ENCODE results near the gene EBF3.

Gene EBF3

GRCh38 chr10:129854796-129855705 lies 109.0 kb downstream of the EBF3 start:
- intact Hi-C loops (cut with DNase I): no loop called here
- DNase-seq: peak in 1 of 42 donors; percentile 30

- intact Hi-C loops (cut with DNase I): no loop called here
- peak in 1 of 42 donors; percentile 31 for DNase-seq
These were observed 109.9 kb downstream of the EBF3 start for GRCh38 chr10:129854158-129854557.

- intact Hi-C loops (cut with DNase I): no loop called here
- no peak for DNase-seq
These were observed 110.5 kb downstream of the EBF3 start for GRCh38 chr10:129853562-129853903.

- DNase-seq: peak in 1 of 42 donors; percentile 30
- intact Hi-C loops (cut with DNase I): no loop called here
These were observed 111.1 kb downstream of the EBF3 start for GRCh38 chr10:129852829-129853561.

GRCh38 chr10:129851941-129852640 lies 112.0 kb downstream of the EBF3 start:
- intact Hi-C loops (cut with DNase I): no loop called here
- peak in 1 of 42 donors; percentile 18 for DNase-seq

- intact Hi-C loops (cut with DNase I): no loop called here
- peak in 1 of 42 donors; percentile 19 for DNase-seq
These were observed 113.3 kb downstream of the EBF3 start for GRCh38 chr10:129850790-129851189.

GRCh38 chr10:129850316-129850715 lies 113.8 kb downstream of the EBF3 start:
- peak in 1 of 42 donors; percentile 13 for DNase-seq
- intact Hi-C loops (cut with DNase I): no loop called here

- DNase-seq: peak in 1 of 42 donors; percentile 35
- intact Hi-C loops (cut with DNase I): no loop called here
These were observed 114.2 kb downstream of the EBF3 start for GRCh38 chr10:129849853-129850252.

GRCh38 chr10:129849452-129849750 lies 114.7 kb downstream of the EBF3 start:
- intact Hi-C loops (cut with DNase I): no loop called here
- DNase-seq: peak in 1 of 42 donors; percentile 21

GRCh38 chr10:129848696-129849451 lies 115.2 kb downstream of the EBF3 start:
- intact Hi-C loops (cut with DNase I): no loop called here
- peak in 1 of 42 donors; percentile 4 for DNase-seq

GRCh38 chr10:129847741-129848483 lies 116.2 kb downstream of the EBF3 start:
- peak in 2 of 42 donors; percentile 11 to 25 for DNase-seq
- intact Hi-C loops (cut with DNase I): no loop called here

GRCh38 chr10:129846991-129847391 lies 117.1 kb downstream of the EBF3 start:
- DNase-seq: peak in 2 of 42 donors; percentile 7 to 26
- intact Hi-C loops (cut with DNase I): no loop called here

GRCh38 chr10:129845111-129845753 lies 118.8 kb downstream of the EBF3 start:
- DNase-seq: no peak
- intact Hi-C loops (cut with DNase I): no loop called here

- intact Hi-C loops (cut with DNase I): no loop called here
- DNase-seq: no peak
These were observed 119.8 kb downstream of the EBF3 start for GRCh38 chr10:129844216-129844766.

GRCh38 chr10:129843702-129844101 lies 120.4 kb downstream of the EBF3 start:
- intact Hi-C loops (cut with DNase I): no loop called here
- DNase-seq: no peak

- intact Hi-C loops (cut with DNase I): no loop called here
- no peak for DNase-seq
These were observed 120.9 kb downstream of the EBF3 start for GRCh38 chr10:129843131-129843541.

- DNase-seq: peak in 1 of 42 donors; percentile 4
These were observed 122.0 kb downstream of the EBF3 start for GRCh38 chr10:129842031-129842430.

GRCh38 chr10:129841590-129841989 lies 122.5 kb downstream of the EBF3 start:
- no peak for DNase-seq
- intact Hi-C loops (cut with DNase I): no loop called here

More at GRCh38 chr10:129842031-129842430, 122.0 kb downstream of the EBF3 start:
- intact Hi-C loops (cut with DNase I): no loop called here

Data from head of caudate nucleus (tissue), 42 donors.